Neural progenitor cell (in vitro differentiated cells): ENCODE measurements around the gene ANTXR1. TPM values are rescaled to one million over a fixed set of nuclear protein-coding genes. Genes with fewer than 3 reads are reported as not detected.

Source experiments
- DNase-seq: peaks from one replicate; pipeline ENCODE4 v3.0.0-alpha.2; 2016; ENCODE audit warnings: low spot score
- H2AFZ ChIP-seq: fragments of 200-600 bp; sonication (generic); replicated peaks from 2 replicates; pipeline ENCODE4 v1.6.1; 2016; ENCODE audit warnings: antibody characterized with exemption
- H3F3A ChIP-seq: fragments of 200-600 bp; sonication (generic); 2 replicates; pipeline ENCODE4 v1.6.1; 2016; ENCODE audit warnings: antibody characterized with exemption, low read depth
- H3K27ac ChIP-seq: fragments of 200-600 bp; sonication (generic); 2 replicates; pipeline ENCODE4 v1.5.1; 2016; ENCODE audit warnings: mild to moderate bottlenecking
- H3K27me3 ChIP-seq: fragments of 200-600 bp; sonication (generic); 2 replicates; pipeline ENCODE4 v1.6.1; 2016; ENCODE audit warnings: mild to moderate bottlenecking, moderate library complexity
- H3K36me3 ChIP-seq: fragments of 200-600 bp; sonication (generic); 2 replicates; pipeline ENCODE4 v1.5.1; 2016
- H3K4me1 ChIP-seq: fragments of 200-600 bp; sonication (generic); 2 replicates; pipeline ENCODE4 v1.6.1; 2016; ENCODE audit warnings: mixed run types
- H3K4me2 ChIP-seq: fragments of 200-600 bp; sonication (generic); 2 replicates; pipeline ENCODE4 v1.6.1; 2016
- H3K4me3 ChIP-seq: fragments of 200-600 bp; sonication (generic); 2 replicates; pipeline ENCODE4 v1.5.1; 2016
- H3K79me2 ChIP-seq: fragments of 200-600 bp; sonication (generic); 2 replicates; pipeline ENCODE4 v1.6.1; 2016; ENCODE audit warnings: low read depth
- H3K9ac ChIP-seq: fragments of 200-600 bp; sonication (generic); 2 replicates; pipeline ENCODE4 v1.6.1; 2016
- H3K9me3 ChIP-seq: fragments of 200-600 bp; sonication (generic); 2 replicates; pipeline ENCODE4 v1.5.1; 2016; ENCODE audit warnings: low read depth
- H4K20me1 ChIP-seq: fragments of 200-600 bp; sonication (generic); 2 replicates; pipeline ENCODE4 v1.6.1; 2016; ENCODE audit warnings: low read depth
- H3K27ac Mint-ChIP-seq: 3 replicates; pipeline ENCODE4 v1.8.0; 2021; ENCODE audit warnings: mixed read lengths
- H3K27me3 Mint-ChIP-seq: 2 replicates; pipeline ENCODE4 v1.8.0; 2022; ENCODE audit warnings: low read depth, mild to moderate bottlenecking, inconsistent platforms, moderate library complexity, mixed read lengths; ENCODE audit not compliant: insufficient read depth
- H3K36me3 Mint-ChIP-seq: 3 replicates; pipeline ENCODE4 v1.8.0; 2021; ENCODE audit warnings: mixed read lengths
- H3K4me1 Mint-ChIP-seq: 3 replicates; pipeline ENCODE4 v1.8.0; 2021; ENCODE audit warnings: mixed read lengths
- H3K4me3 Mint-ChIP-seq: 3 replicates; pipeline ENCODE4 v1.8.0; 2021; ENCODE audit warnings: mild to moderate bottlenecking, moderate library complexity, mixed read lengths
- H3K9me3 Mint-ChIP-seq: 3 replicates; pipeline ENCODE4 v1.8.0; 2020; ENCODE audit warnings: mixed read lengths
- EZH2 ChIP-seq: fragments of 200-600 bp; sonication (generic); IDR thresholded peaks from 2 replicates; pipeline ENCODE4 v1.6.1; 2017; ENCODE audit warnings: antibody characterized with exemption, mild to moderate bottlenecking, moderate library complexity
- EZH2phosphoT487 ChIP-seq: fragments of 200-600 bp; sonication (generic); IDR thresholded peaks from 2 replicates; pipeline ENCODE4 v1.6.1; 2017; ENCODE audit warnings: antibody characterized with exemption
- total RNA-seq: library from RNA; depleted of rRNA; stranded (reverse); fragments of >200 nt; gene quantifications from 2 replicates; pipeline ENCODE4 v1.2.3, GENCODE V29; 2015; ENCODE audit warnings: low replicate concordance
- TF ChIP-seq, protein P1 (sequence below): fragments of 200-600 bp; sonication (generic); IDR thresholded peaks from 2 replicates; pipeline ENCODE4 v1.5.1; 2017; ENCODE audit warnings: antibody characterized with exemption, mild to moderate bottlenecking

The ANTXR1 gene
- total RNA-seq, 1 donor from 2014 or later = 6.7 TPM

- no peak overlapping the region for H3K27ac ChIP-seq
- no peak for DNase-seq
- peaks cover 10% of the 10 kb centered on the region for H3K27me3 Mint-ChIP-seq
- H3K9ac ChIP-seq = no peak overlapping the region
- H4K20me1 ChIP-seq = no peaks in the 10 kb centered on the region
- no peaks in the 10 kb centered on the region for H3K36me3 Mint-ChIP-seq
- no peaks in the 10 kb centered on the region for H3K9me3 Mint-ChIP-seq
- H3K4me3 ChIP-seq = no peak overlapping the region
- no peak overlapping the region for H3K4me3 Mint-ChIP-seq
- no peak overlapping the region for H3K27ac Mint-ChIP-seq
- no peak overlapping the region for H3K4me2 ChIP-seq
- peaks cover 15% of the 10 kb centered on the region for H3K4me1 ChIP-seq
- peaks cover 5% of the 10 kb centered on the region for H3K79me2 ChIP-seq
- no peaks in the 10 kb centered on the region for H3K36me3 ChIP-seq
- peaks cover 24% of the 10 kb centered on the region for H3F3A ChIP-seq
- no peak overlapping the region for H2AFZ ChIP-seq
- no peaks in the 10 kb centered on the region for H3K9me3 ChIP-seq
- peaks cover 16% of the 10 kb centered on the region for H3K4me1 Mint-ChIP-seq
- peaks cover 56% of the 10 kb centered on the region for H3K27me3 ChIP-seq
- TF ChIP-seq EZH2 = no peak
- no peak for TF ChIP-seq EZH2phosphoT487
- TF ChIP-seq, protein P1, sequence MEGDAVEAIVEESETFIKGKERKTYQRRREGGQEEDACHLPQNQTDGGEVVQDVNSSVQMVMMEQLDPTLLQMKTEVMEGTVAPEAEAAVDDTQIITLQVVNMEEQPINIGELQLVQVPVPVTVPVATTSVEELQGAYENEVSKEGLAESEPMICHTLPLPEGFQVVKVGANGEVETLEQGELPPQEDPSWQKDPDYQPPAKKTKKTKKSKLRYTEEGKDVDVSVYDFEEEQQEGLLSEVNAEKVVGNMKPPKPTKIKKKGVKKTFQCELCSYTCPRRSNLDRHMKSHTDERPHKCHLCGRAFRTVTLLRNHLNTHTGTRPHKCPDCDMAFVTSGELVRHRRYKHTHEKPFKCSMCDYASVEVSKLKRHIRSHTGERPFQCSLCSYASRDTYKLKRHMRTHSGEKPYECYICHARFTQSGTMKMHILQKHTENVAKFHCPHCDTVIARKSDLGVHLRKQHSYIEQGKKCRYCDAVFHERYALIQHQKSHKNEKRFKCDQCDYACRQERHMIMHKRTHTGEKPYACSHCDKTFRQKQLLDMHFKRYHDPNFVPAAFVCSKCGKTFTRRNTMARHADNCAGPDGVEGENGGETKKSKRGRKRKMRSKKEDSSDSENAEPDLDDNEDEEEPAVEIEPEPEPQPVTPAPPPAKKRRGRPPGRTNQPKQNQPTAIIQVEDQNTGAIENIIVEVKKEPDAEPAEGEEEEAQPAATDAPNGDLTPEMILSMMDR = no peak
Observed at GRCh38 chr2:69010437-69011194, 2.4 kb upstream of the ANTXR1 start.

DNA sequence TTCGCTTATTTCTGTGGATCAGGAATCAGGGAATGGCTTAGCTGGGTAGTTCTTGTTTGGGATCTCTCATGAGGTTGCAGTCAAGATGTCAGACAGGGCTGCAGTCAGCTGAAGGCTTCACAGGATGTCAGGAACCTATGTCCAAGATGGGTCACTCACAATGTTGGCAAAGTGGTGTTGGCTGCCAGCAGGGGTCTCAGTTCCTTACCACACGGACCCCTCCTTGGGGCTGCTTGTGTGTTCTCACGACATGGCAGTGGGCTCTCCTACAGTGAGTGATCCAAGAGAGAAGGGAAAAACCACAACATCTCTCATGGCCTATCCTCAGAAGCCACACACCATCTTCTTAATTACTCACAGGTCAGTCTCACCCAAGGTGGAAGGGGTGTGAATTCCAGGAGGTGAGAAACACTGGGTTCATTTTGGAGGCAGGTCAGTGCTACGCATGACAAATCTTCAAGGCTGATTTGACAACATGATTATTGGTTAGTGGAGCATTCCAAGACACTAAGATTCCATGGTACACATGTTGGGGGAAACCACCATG is 1.3 kb upstream of the ANTXR1 start:
- peak overlapping the region; percentile 99 for H3K4me3 Mint-ChIP-seq
- no peak overlapping the region for H3K27ac Mint-ChIP-seq
- Histone ChIP-seq H3F3A (peaks cover 24% of the 10 kb centered on the region), H3K79me2 (peaks cover 5% of the 10 kb centered on the region), H3K36me3 (no peaks in the 10 kb centered on the region), H3K27me3 (peaks cover 56% of the 10 kb centered on the region), H4K20me1 (no peaks in the 10 kb centered on the region), H3K9ac (no peak overlapping the region), H3K9me3 (no peaks in the 10 kb centered on the region), H3K4me1 (peaks cover 15% of the 10 kb centered on the region), H3K4me2 (no peak overlapping the region), H2AFZ (no peak overlapping the region), H3K4me3 (no peak overlapping the region), H3K27ac (no peak overlapping the region)
- peaks cover 10% of the 10 kb centered on the region for H3K27me3 Mint-ChIP-seq
- H3K36me3 Mint-ChIP-seq = no peaks in the 10 kb centered on the region
- peak; percentile 5 for DNase-seq
- peaks cover 16% of the 10 kb centered on the region for H3K4me1 Mint-ChIP-seq
- H3K9me3 Mint-ChIP-seq = no peaks in the 10 kb centered on the region
- no peak for TF ChIP-seq EZH2
- TF ChIP-seq EZH2phosphoT487 = no peak
- TF ChIP-seq, protein P1 = peak; percentile 8

DNA sequence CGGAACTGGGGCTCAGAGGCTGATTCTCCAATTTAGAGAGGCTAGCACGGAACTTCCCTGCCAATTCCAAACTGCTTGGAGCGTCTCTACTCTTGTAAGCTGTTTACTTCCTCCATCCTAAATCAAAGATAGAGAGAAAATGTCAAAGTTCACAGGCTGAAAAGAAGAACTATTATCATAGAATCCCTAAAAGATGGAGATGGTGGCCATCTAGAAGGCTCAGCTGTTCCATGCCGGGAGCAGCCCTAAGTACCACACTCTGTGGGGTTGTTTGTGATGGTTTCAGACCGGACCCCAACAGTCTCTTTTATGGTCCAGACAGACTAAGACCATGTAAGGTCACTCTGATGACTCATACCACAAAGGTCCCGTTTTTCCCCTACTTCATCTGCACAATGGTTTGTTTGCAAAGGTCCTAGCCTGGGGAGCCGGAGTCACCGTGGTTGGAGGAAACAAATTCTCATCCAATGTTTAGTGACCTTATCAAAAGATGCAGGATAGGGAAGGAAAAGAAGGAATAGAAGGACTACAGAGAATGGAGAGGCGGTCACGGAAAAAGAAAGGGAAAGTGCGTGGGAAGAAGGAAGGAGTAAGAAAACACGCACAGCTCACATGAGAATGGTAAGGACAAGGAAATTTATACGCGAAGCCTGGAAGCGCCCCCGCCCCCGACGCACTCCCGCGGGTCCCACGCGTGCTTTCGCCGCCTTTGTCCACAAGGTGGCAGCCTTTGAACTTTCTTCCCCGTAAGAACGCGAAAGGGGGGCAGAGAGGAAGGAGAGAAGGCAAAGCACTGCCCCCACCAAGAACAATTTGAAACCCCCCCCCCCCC is 453 bp upstream of the ANTXR1 start:
- H3K4me1 ChIP-seq = peaks cover 15% of the 10 kb centered on the region
- H3K27ac Mint-ChIP-seq = peak overlapping the region; percentile 53
- peaks cover 24% of the 10 kb centered on the region for H3F3A ChIP-seq
- H3K27me3 ChIP-seq = peaks cover 56% of the 10 kb centered on the region
- H3K27ac ChIP-seq = no peak overlapping the region
- peaks cover 4% of the 10 kb centered on the region for H3K36me3 Mint-ChIP-seq
- peak overlapping the region; percentile 97 for H2AFZ ChIP-seq
- H3K27me3 Mint-ChIP-seq = peaks cover 10% of the 10 kb centered on the region
- TF ChIP-seq EZH2 (peak; percentile 5), EZH2phosphoT487 (peak; percentile 12)
- TF ChIP-seq, protein P1 = peak; percentile 77
- H3K36me3 ChIP-seq = no peaks in the 10 kb centered on the region
- peak; percentile 3 for DNase-seq
- peak overlapping the region; percentile 98 for H3K4me3 ChIP-seq
- H3K9me3 Mint-ChIP-seq = no peaks in the 10 kb centered on the region
- no peaks in the 10 kb centered on the region for H4K20me1 ChIP-seq
- H3K9me3 ChIP-seq = no peaks in the 10 kb centered on the region
- H3K4me2 ChIP-seq = peak overlapping the region; percentile 80
- H3K4me1 Mint-ChIP-seq = peaks cover 21% of the 10 kb centered on the region
- H3K9ac ChIP-seq = no peak overlapping the region
- H3K79me2 ChIP-seq = peaks cover 5% of the 10 kb centered on the region
- H3K4me3 Mint-ChIP-seq = peak overlapping the region; percentile 99
